ENCODE data around the gene CFAP61.

GRCh38 chr20:20034486-20034885 is 17.8 kb upstream of the CFAP61 start:
- no peak for TF ChIP-seq POLR2A (IDR thresholded peaks at IDR 0.05)
- no peak for TF ChIP-seq CTCF (IDR thresholded peaks at IDR 0.05)

Data from adrenal gland (tissue), 5 donors.